ENCODE data around the gene FASN. TPM values are rescaled to one million over a fixed set of nuclear protein-coding genes. Genes with fewer than 3 reads are reported as not detected.

FASN gene
- total RNA-seq, 1 experiment from 2014 or later: 433 TPM

GRCh38 chr17:82086941-82087906 lies 10.8 kb downstream of the FASN start:
- Histone ChIP-seq H3K14ac (ENCODE audit: insufficient read depth, low read length) (no peak overlapping the region), H2BK120ac (ENCODE audit: low read depth, low read length, poor library complexity, severe bottlenecking) (no peak overlapping the region), H3T11ph (ENCODE audit: low read length) (no peak overlapping the region), H3K4me2 (ENCODE audit: insufficient read depth, insufficient read length, low read length) (no peak overlapping the region), H3K9me3 (ENCODE audit: control insufficient read depth, low read depth, low read length) (no peaks in the 10 kb centered on the region), H3K23me2 (ENCODE audit: insufficient read length, low read depth, low read length, poor library complexity, severe bottlenecking) (no peaks in the 10 kb centered on the region), H4K91ac (ENCODE audit: insufficient read length, low read depth, low read length) (no peak overlapping the region), H3K27me3 (ENCODE audit: insufficient read depth, low read length) (no peaks in the 10 kb centered on the region), H2BK12ac (ENCODE audit: insufficient read length, low read depth, low read length) (no peak overlapping the region), H3K56ac (ENCODE audit: insufficient read length, low read depth, low read length) (no peak overlapping the region), H3K79me1 (ENCODE audit: insufficient read depth, low read depth, low read length, poor library complexity, severe bottlenecking) (peaks cover 3% of the 10 kb centered on the region), H4K20me1 (ENCODE audit: control insufficient read depth, insufficient read depth, insufficient read length) (no peaks in the 10 kb centered on the region), H4K5ac (ENCODE audit: insufficient read length, low read depth, low read length) (no peak overlapping the region), H2AK5ac (ENCODE audit: insufficient read length, low read length) (no peak overlapping the region), H3K18ac (ENCODE audit: insufficient read length, low read depth, low read length) (no peak overlapping the region), H2AFZ (ENCODE audit: low read length) (no peak overlapping the region), H3K4ac (ENCODE audit: low read depth, low read length) (no peak overlapping the region), H2BK20ac (ENCODE audit: low read depth, low read length, poor library complexity, severe bottlenecking) (no peak overlapping the region), H3K4me1 (ENCODE audit: insufficient read depth, low read length) (no peaks in the 10 kb centered on the region), H3K23ac (ENCODE audit: insufficient read length, low read depth, low read length) (no peak overlapping the region), H3K9ac (ENCODE audit: extremely low read depth, insufficient read length, low read length) (no peak overlapping the region), H3K79me2 (ENCODE audit: insufficient read depth, low read length) (no peaks in the 10 kb centered on the region), H2BK5ac (ENCODE audit: insufficient read length, low read length) (no peak overlapping the region), H4K8ac (replicated peaks; ENCODE audit: insufficient read length, low read depth, low read length) (no peak overlapping the region), H3K27ac (ENCODE audit: insufficient read length, low read depth, low read length) (no peak overlapping the region), H2BK15ac (ENCODE audit: low read depth, low read length) (no peak overlapping the region)
- DNase-seq: no peak
- peaks cover 24 to 83% (median 64%) of the 10 kb centered on the region in 3 experiments; a peak in 6 of 7 replicates for H3K36me3 Mint-ChIP-seq (ENCODE audit: insufficient read depth in 1 of 3, low read depth in 3 of 3)
- no peak for TF ChIP-seq CTCF (conservative IDR thresholded peaks at IDR 0.05)
- WGBS (ENCODE audit: extremely low coverage, insufficient read length, low lambda C conversion rate): no CpG with 5 or more reads among the region's 39 CpGs
- H3K4me3 Mint-ChIP-seq: no peak overlapping the region
- H3K27ac Mint-ChIP-seq: no peak overlapping the region
- no peaks in the 10 kb centered on the region for H3K9me3 Mint-ChIP-seq
- H3K4me1 Mint-ChIP-seq: no peaks in the 10 kb centered on the region
- H3K27me3 Mint-ChIP-seq (ENCODE audit: low read depth): no peaks in the 10 kb centered on the region

All from H9 (cell line).